ENCODE results near the gene USP12.

The USP12 gene

DNA sequence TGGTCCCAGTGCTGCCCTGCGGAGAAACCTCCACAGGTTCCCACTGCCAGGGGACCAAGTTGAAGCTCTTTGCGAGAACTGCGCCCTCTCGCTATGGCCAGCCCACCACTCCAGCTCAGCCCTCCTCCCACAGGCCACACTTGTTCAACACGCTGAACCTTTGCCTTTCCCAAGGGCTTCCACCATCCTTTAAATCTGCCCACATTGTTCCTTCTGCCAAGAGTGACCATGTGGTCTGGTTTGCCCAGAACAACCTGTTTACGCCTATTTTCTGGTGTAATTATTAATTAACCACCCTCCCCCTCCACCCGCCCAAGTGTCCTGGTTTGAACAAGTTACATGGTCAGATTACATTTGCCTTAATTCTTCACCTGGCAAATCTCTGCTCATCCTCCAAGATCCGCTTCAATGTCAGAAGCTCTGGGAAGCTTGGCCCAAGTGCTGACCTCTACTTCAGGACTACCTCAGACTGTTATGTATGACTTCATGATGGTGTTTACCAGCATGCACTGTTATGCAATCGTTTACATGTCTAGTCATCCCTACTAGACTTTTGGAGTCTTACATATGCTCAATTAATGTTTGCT, 12.0 kb upstream of the USP12 start:
- DNase-seq: no peak

DNA sequence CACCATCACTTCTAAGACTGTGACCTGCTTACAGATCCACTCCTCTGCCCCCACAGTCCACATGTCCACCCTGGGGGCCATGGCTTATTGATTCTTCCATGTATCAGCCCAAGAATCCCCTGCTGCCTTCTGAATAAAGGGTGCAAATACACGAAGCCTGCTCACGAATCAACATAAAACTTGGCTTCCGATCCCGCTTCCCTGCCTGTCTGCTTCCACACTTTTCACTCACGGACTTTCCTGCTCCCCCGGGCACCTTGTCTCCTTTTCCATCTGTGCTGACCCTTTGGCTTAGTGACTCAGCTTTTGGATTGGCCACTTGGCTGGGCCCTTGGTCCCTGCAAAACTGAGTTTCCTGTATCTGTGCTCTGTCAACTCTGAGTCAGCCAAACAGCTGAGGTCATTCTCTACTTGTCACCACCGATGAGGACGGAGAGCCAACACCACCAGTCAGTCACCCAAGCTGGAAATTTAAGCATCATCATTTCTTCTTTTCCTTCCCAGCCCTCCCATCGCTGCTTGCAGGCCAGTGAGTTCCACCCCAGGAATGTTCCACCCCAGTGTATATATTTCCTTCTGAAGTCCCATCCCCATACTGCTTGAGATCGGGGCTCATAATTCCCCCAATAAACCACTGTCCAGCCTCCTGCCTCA, 11.4 kb upstream of the USP12 start:
- peak; percentile 93 for DNase-seq

DNA sequence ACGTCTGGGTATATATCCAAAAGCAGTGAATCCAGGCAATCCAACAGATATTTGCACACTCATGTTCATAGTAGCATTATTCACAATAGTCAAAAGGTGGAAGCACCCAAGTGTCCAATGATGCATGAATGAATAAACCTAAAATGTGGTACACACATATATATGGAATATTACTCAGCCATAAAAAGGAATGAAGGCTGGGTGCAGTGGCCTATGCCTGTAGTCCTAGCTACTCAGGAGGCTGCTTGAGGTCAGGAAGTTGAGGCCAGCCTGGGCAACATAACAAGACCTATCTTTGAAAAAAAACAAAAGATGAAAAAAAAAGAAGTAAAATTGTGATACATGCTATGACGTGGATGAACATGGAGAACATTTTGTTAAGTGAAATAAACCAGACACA, 10.4 kb upstream of the USP12 start:
- DNase-seq: no peak

- no peak for DNase-seq
Observed at GRCh38 chr13:27177852-27178251, 6.2 kb upstream of the USP12 start.

- DNase-seq: no peak
Observed at GRCh38 chr13:27176470-27177410, 5.1 kb upstream of the USP12 start.

DNA sequence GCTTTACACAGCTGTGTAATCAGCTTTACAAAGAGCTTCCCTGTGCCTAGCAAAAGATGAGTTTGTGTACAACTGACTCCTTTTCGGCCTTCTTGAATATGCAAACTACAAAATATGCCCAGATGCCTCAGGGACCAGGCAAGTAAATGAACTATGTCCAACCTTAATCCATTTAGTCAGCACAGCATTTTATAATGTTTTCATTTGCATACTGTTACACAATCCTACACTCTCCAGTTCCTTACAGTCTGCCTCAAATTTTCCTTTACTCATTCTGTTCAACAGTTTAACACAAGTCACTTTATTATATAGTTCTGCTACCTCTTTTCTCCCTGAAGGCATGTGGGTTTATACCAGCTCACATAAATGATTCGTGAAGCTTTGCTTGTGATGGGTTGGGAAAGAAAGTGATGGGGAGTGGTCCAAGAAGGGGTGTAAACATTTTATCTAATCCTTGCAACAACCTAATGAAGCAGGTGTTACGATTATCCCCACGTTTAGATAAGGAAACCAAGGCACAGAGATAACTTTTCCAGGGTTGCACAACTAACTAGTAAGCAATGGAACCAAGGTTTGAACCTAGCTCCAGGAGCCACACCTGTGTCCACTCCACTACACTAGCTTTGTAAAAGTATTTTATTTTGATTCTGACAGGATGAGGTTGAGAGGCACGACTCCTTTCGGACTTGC, 3.3 kb upstream of the USP12 start:
- DNase-seq: no peak

- DNase-seq: peak; percentile 32
Observed at GRCh38 chr13:27172495-27172842, 858 bp upstream of the USP12 start.

- peak; percentile 92 for DNase-seq
Observed at GRCh38 chr13:27171827-27172494, 350 bp upstream of the USP12 start.

GRCh38 chr13:27170516-27171243, 931 bp downstream of the USP12 start:
- peak; percentile 23 for DNase-seq

GRCh38 chr13:27170221-27170515, 1.4 kb downstream of the USP12 start:
- DNase-seq: peak; percentile 68

DNA sequence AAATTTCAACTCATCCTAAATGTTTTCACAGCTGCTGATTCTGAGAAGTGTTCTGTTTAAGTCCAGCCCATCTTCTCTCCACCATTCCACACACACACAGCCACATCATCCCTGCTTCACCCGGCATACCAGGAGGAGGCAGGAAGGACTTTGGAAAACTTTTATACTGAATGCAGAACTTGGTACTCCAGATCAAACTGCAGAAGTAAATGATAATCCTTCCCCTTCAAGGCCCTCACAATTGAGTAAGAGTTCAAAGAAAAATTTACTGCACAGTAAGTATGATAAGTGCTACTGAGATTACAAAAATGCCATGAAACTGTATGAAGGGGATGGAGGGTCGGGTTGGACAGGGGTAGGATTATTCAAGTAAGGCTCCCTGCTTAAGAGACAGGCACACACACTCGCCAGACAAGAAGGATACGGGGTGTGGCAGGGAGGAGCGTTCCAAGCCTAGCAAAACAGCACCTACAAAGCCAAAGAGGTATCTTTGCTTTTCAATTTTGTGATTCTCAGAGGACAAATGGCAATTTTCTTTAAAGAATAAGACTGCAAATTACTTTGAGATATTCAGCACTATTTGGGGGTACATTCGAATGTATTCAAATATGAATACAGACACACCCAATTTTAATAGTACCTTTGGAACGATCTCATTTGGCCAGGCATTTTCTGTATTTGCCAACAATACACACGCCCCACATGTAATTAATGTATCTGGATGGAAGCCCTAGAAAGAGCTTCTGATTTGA, 2.5 kb downstream of the USP12 start:
- DNase-seq: peak; percentile 15

DNA sequence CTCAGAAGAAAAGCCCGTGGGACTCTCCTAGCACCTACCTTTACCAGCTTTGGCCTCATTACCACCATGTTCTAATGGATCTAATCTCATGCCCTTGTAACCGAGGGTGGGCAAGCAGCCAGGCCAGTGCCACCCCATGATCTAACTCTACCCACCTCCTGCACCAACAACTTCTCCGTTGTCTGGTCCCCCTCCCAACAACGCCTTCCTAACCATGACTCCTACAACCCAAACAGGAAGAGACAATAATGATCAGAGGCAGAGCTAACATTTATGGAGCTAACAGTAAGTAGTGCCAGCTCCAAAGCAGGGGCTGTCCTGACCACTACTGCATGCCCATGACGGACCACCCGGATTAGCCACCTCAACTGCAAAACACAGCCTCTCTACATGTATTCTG, 3.5 kb downstream of the USP12 start:
- no peak for DNase-seq

DNA sequence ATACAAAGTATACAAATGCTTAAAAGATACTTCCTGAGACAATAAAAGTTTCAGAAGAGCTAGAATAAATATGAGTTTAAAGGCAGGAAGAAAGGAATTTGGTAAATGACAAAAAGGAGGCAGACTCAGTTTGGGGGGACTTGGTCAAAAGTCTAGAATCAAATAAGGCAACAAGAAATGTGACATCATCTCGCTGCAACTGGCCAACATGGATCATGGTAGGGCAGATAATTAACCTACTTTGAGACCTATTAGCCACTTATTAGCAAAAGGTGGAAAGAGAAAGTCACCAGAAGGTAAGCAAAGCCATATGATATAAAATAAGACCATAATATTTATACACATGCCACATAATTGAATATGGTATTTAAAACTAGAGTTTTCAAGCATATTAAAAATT, 5.3 kb downstream of the USP12 start:
- DNase-seq: no peak

GRCh38 chr13:27161980-27162379, 9.6 kb downstream of the USP12 start:
- no peak for DNase-seq

- DNase-seq: no peak
Observed at GRCh38 chr13:27161423-27161822, 10.2 kb downstream of the USP12 start.

GRCh38 chr13:27160657-27161295, 10.8 kb downstream of the USP12 start:
- no peak for DNase-seq

GRCh38 chr13:27159806-27160563, 11.6 kb downstream of the USP12 start:
- DNase-seq: no peak

GRCh38 chr13:27158335-27158734, 13.3 kb downstream of the USP12 start:
- no peak for DNase-seq

GRCh38 chr13:27151798-27152599, 19.6 kb downstream of the USP12 start:
- no peak for DNase-seq

All from fibroblast of skin of back (primary cell).